GM19372 (cell line): ENCODE results near the gene ATP6V1C2.

ENCODE experiments used
- ATAC-seq: cut with Tn5 transposase; IDR thresholded peaks from one replicate; pipeline ENCODE4 v1.9.1; 2021; ENCODE audit warnings: mild to moderate bottlenecking, low read depth, moderate library complexity; ENCODE audit not compliant: unreplicated experiment

The ATP6V1C2 gene

DNA sequence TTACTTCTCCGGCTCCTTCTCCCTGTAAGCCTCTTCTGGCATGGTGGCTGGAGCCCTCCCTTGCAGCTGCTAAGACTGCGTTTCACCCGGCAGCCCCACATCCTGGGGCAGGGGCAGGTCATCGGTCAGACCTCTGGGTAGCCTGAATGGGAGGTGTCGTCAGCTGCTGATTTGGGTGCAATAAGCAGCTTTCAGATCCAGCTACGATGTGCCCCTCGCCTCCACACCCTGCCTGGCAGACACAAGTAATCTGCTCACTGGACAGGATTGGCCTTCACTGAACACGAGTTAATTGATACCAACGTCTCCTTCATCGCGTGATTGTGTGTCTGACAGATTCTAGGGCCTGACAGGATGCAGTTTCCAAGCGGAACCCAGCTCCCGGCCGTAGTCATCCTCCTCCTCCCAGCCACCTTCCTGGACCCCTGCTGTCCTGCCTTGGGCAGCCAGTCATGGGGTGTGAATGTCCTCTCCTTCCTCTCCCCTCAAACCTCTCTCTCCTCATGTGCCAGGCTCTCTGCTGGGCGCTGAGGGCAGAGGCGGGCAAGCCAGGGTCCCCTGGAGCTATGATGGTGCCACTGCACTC, 110.1 kb downstream of the ATP6V1C2 start:
- no peak for ATAC-seq

- ATAC-seq: peak; percentile 87
These were observed 110.9 kb downstream of the ATP6V1C2 start for GRCh38 chr2:10832203-10832936.

DNA sequence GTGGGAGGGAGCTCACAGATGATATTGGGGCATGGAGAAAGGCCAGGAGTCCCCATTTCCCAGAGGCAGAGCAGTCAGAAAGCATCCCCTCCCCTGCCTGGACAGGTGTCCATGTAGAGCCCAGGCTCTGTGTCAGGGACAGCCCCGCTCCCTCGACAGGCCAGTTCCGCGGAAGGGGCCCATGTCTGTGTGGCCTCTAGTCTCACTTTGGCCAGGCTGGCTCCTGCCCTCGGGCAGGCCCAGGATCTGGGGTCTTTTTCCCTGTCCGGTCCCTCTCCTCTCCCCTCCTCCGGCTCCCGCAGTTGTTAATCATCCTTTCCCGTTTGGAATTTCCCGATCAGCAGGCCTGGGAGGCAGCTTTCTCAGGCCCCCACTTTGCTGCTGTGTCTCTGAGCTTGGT, 111.6 kb downstream of the ATP6V1C2 start:
- ATAC-seq: no peak

- no peak for ATAC-seq
These were observed 112.7 kb downstream of the ATP6V1C2 start for GRCh38 chr2:10834068-10834655.
